Neural cell (in vitro differentiated cells): ENCODE measurements around the gene LRRC1. TPM values are rescaled to one million over a fixed set of nuclear protein-coding genes. Genes with fewer than 3 reads are reported as not detected.

Source experiments
- H2AFZ ChIP-seq: fragments of 200-600, 300-800 bp; sonication (generic), shearing (Covaris generic); 2 replicates; pipeline ENCODE4 v1.6.0; 2014; ENCODE audit warnings: low read depth, mild to moderate bottlenecking, antibody characterized with exemption, low read length, moderate library complexity
- H3F3A ChIP-seq: fragments of 200-600 bp; shearing (Covaris generic); 2 replicates; pipeline ENCODE4 v1.6.1; 2016; ENCODE audit warnings: mild to moderate bottlenecking, moderate library complexity, mixed read lengths, antibody characterized with exemption, low read length; ENCODE audit not compliant: insufficient read depth, poor library complexity, severe bottlenecking
- H3K27ac ChIP-seq: fragments of 200-600, 300-800 bp; sonication (generic), shearing (Covaris generic); 2 replicates; pipeline ENCODE4 v1.5.1; 2014; ENCODE audit warnings: mild to moderate bottlenecking, low read length, moderate library complexity
- H3K27me3 ChIP-seq: fragments of 300-800, 200-600 bp; sonication (generic), shearing (Covaris generic); 2 replicates; pipeline ENCODE4 v1.6.0; 2014; ENCODE audit warnings: mild to moderate bottlenecking, low read depth, low read length, moderate library complexity; ENCODE audit not compliant: insufficient read depth
- H3K36me3 ChIP-seq: fragments of 300-800, 200-600 bp; sonication (generic), shearing (Covaris generic); 2 replicates; pipeline ENCODE4 v1.5.1; 2014; ENCODE audit warnings: mild to moderate bottlenecking, antibody characterized with exemption, low read length, moderate library complexity; ENCODE audit not compliant: insufficient read depth
- H3K4me2 ChIP-seq: fragments of 300-800, 200-600 bp; sonication (generic), shearing (Covaris generic); 2 replicates; pipeline ENCODE4 v1.6.0; 2014; ENCODE audit warnings: mild to moderate bottlenecking, low read length
- H3K4me3 ChIP-seq: fragments of 300-800, 200-600 bp; sonication (generic), shearing (Covaris generic); 2 replicates; pipeline ENCODE4 v1.5.1; 2014; ENCODE audit warnings: mild to moderate bottlenecking, low read length, moderate library complexity
- H3K79me2 ChIP-seq: fragments of 200-600 bp; shearing (Covaris generic); replicated peaks from 2 replicates; pipeline ENCODE4 v1.6.0; 2014; ENCODE audit warnings: mild to moderate bottlenecking, low read length, moderate library complexity; ENCODE audit not compliant: insufficient read depth
- H3K9ac ChIP-seq: fragments of 300-800, 200-600 bp; sonication (generic), shearing (Covaris generic); 2 replicates; pipeline ENCODE4 v1.6.1; 2016; ENCODE audit warnings: mild to moderate bottlenecking, low read length, mixed read lengths
- H3K9me2 ChIP-seq: fragments of 200-600 bp; shearing (Covaris generic); 2 replicates; pipeline ENCODE4 v1.6.1; 2016; ENCODE audit warnings: mild to moderate bottlenecking, low read length, mixed read lengths; ENCODE audit not compliant: insufficient read depth
- H3K9me3 ChIP-seq: fragments of 200-600, 300-800 bp; sonication (generic), shearing (Covaris generic); 2 replicates; pipeline ENCODE4 v1.6.1; 2016; ENCODE audit warnings: mild to moderate bottlenecking, mixed run types, low read length, moderate library complexity, mixed read lengths
- H4K20me1 ChIP-seq: fragments of 200-600 bp; shearing (Covaris generic); 2 replicates; pipeline ENCODE4 v1.6.1; 2016; ENCODE audit warnings: mild to moderate bottlenecking, mixed run types; ENCODE audit not compliant: insufficient read depth
- EP300 ChIP-seq: fragments of 450-650 bp; conservative IDR thresholded peaks from 2 replicates; pipeline ENCODE4 v1.6.1; 2014; ENCODE audit warnings: antibody characterized with exemption, mild to moderate bottlenecking, moderate library complexity; ENCODE audit not compliant: poor library complexity, severe bottlenecking
- EZH2 ChIP-seq: fragments of 200-600, 300-800 bp; shearing (Covaris generic), sonication (generic); IDR thresholded peaks from 2 replicates; pipeline ENCODE4 v1.6.1; 2014; ENCODE audit warnings: antibody characterized with exemption, low read length, borderline replicate concordance, mild to moderate bottlenecking; ENCODE audit not compliant: insufficient read depth, poor library complexity, severe bottlenecking
- MXI1 ChIP-seq: fragments of 450-650 bp; conservative IDR thresholded peaks from 2 replicates; pipeline ENCODE4 v1.6.1; 2014; ENCODE audit warnings: antibody characterized with exemption, mild to moderate bottlenecking; ENCODE audit not compliant: poor library complexity, severe bottlenecking
- POLR2AphosphoS5 ChIP-seq: IDR thresholded peaks from 2 replicates; pipeline ENCODE4 v1.6.1; 2012
- RAD21 ChIP-seq: fragments of 450-650 bp; conservative IDR thresholded peaks from 2 replicates; pipeline ENCODE4 v1.6.1; 2014; ENCODE audit warnings: antibody characterized with exemption, mild to moderate bottlenecking, moderate library complexity
- SMC3 ChIP-seq: fragments of 450-650 bp; conservative IDR thresholded peaks from 2 replicates; pipeline ENCODE4 v1.6.1; 2014; ENCODE audit warnings: antibody characterized with exemption, mild to moderate bottlenecking, moderate library complexity; ENCODE audit not compliant: poor library complexity
- TAF1 ChIP-seq: IDR thresholded peaks from 2 replicates; pipeline ENCODE4 v1.6.1; 2012; ENCODE audit warnings: low read depth
- polyA plus RNA-seq: library from polyadenylated mRNA; depleted of rRNA; stranded (reverse); fragments of >200 nt; gene quantifications from 2 replicates; pipeline ENCODE4 v1.2.3, GENCODE V29; 2014
- TF ChIP-seq, protein P1 (sequence below): IDR thresholded peaks from 2 replicates; pipeline ENCODE4 v1.6.1; 2012; ENCODE audit warnings: borderline replicate concordance
- TF ChIP-seq, protein P2 (sequence below): fragments of 450-650 bp; IDR thresholded peaks from 2 replicates; pipeline ENCODE4 v1.5.1; 2014; ENCODE audit warnings: antibody characterized with exemption, mild to moderate bottlenecking, moderate library complexity; ENCODE audit not compliant: poor library complexity, severe bottlenecking

LRRC1 gene
- polyA plus RNA-seq, 1 donor from 2014 or later, result 21.2 TPM

DNA sequence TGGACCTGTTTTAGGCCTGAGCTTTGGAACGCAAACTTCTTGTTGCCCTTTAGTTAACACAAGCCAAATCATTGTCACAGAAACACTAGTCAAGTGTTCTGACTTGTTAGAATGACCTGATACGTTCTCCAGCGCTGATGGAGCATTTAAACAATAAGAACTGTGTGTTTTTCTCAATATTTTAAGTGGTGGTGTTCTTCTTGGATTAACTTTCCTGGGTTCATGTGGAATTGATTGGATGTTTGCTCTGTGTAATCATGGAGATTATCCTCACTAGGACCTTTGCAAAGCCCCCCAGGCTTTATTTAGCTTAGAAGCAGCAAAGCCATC, 1.6 kb downstream of the LRRC1 start:
- H3K4me3 ChIP-seq, result peak overlapping the region; percentile 92
- no peaks in the 10 kb centered on the region for H3K36me3 ChIP-seq
- H3K4me2 ChIP-seq, result peak overlapping the region; percentile 80
- no peak for TF ChIP-seq SMC3
- TF ChIP-seq MXI1, result no peak
- TF ChIP-seq, protein P1, sequence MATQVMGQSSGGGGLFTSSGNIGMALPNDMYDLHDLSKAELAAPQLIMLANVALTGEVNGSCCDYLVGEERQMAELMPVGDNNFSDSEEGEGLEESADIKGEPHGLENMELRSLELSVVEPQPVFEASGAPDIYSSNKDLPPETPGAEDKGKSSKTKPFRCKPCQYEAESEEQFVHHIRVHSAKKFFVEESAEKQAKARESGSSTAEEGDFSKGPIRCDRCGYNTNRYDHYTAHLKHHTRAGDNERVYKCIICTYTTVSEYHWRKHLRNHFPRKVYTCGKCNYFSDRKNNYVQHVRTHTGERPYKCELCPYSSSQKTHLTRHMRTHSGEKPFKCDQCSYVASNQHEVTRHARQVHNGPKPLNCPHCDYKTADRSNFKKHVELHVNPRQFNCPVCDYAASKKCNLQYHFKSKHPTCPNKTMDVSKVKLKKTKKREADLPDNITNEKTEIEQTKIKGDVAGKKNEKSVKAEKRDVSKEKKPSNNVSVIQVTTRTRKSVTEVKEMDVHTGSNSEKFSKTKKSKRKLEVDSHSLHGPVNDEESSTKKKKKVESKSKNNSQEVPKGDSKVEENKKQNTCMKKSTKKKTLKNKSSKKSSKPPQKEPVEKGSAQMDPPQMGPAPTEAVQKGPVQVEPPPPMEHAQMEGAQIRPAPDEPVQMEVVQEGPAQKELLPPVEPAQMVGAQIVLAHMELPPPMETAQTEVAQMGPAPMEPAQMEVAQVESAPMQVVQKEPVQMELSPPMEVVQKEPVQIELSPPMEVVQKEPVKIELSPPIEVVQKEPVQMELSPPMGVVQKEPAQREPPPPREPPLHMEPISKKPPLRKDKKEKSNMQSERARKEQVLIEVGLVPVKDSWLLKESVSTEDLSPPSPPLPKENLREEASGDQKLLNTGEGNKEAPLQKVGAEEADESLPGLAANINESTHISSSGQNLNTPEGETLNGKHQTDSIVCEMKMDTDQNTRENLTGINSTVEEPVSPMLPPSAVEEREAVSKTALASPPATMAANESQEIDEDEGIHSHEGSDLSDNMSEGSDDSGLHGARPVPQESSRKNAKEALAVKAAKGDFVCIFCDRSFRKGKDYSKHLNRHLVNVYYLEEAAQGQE, result no peak
- TF ChIP-seq, protein P2, sequence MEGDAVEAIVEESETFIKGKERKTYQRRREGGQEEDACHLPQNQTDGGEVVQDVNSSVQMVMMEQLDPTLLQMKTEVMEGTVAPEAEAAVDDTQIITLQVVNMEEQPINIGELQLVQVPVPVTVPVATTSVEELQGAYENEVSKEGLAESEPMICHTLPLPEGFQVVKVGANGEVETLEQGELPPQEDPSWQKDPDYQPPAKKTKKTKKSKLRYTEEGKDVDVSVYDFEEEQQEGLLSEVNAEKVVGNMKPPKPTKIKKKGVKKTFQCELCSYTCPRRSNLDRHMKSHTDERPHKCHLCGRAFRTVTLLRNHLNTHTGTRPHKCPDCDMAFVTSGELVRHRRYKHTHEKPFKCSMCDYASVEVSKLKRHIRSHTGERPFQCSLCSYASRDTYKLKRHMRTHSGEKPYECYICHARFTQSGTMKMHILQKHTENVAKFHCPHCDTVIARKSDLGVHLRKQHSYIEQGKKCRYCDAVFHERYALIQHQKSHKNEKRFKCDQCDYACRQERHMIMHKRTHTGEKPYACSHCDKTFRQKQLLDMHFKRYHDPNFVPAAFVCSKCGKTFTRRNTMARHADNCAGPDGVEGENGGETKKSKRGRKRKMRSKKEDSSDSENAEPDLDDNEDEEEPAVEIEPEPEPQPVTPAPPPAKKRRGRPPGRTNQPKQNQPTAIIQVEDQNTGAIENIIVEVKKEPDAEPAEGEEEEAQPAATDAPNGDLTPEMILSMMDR, result no peak
- TF ChIP-seq POLR2AphosphoS5, result no peak
- no peak for TF ChIP-seq TAF1
- no peak for TF ChIP-seq EP300
- TF ChIP-seq RAD21, result no peak
- TF ChIP-seq EZH2, result no peak
- no peaks in the 10 kb centered on the region for H4K20me1 ChIP-seq
- no peaks in the 10 kb centered on the region for H3K27me3 ChIP-seq
- H3K9me3 ChIP-seq, result no peaks in the 10 kb centered on the region
- no peaks in the 10 kb centered on the region for H3K9me2 ChIP-seq
- H2AFZ ChIP-seq, result no peak overlapping the region
- H3K79me2 ChIP-seq, result peaks cover 54% of the 10 kb centered on the region
- no peak overlapping the region for H3K27ac ChIP-seq
- peak overlapping the region; percentile 68 for H3K9ac ChIP-seq
- no peaks in the 10 kb centered on the region for H3F3A ChIP-seq

DNA sequence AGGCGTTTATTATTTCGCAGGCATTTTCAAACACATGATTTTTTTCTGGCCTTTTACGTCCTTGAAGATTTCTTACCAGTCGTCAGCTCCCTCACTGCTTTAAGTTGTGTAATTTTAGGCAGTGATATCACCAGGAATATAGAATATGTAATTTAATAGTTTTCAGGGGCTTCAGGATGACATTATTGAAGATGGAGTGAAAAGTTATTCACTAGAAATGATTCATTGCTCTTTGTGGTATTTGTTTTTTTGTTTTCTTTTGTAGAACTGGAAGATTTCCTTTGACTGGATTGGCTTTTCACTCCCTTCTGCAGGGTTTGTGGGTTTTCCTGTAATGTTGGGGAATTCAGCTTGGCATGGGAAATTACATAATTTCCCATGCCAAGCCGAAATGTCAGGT, 2.0 kb downstream of the LRRC1 start:
- Histone ChIP-seq H3K27me3 (no peaks in the 10 kb centered on the region), H2AFZ (no peak overlapping the region), H3K79me2 (peaks cover 58% of the 10 kb centered on the region), H4K20me1 (no peaks in the 10 kb centered on the region), H3K9me2 (no peaks in the 10 kb centered on the region), H3F3A (no peaks in the 10 kb centered on the region), H3K27ac (no peak overlapping the region), H3K9ac (no peak overlapping the region), H3K4me2 (peak overlapping the region; percentile 80), H3K4me3 (peak overlapping the region; percentile 92), H3K36me3 (no peaks in the 10 kb centered on the region), H3K9me3 (no peaks in the 10 kb centered on the region)
- no peak for TF ChIP-seq POLR2AphosphoS5
- TF ChIP-seq, protein P2, result no peak
- TF ChIP-seq SMC3, result no peak
- TF ChIP-seq EP300, result no peak
- no peak for TF ChIP-seq TAF1
- no peak for TF ChIP-seq RAD21
- TF ChIP-seq EZH2, result no peak
- TF ChIP-seq, protein P1, result no peak
- TF ChIP-seq MXI1, result no peak
